B cell (primary cell): ENCODE data around the gene TMCO6. TPM values are rescaled to one million over a fixed set of nuclear protein-coding genes. Genes with fewer than 3 reads are reported as not detected.
A peak's percentile ranks its signal among the peaks of the same experiment; 100 is the strongest.
"Not testable (repeated sequence)": the region's sequence is repeated elsewhere in the genome, so short reads cannot be mapped to it uniquely, and the experiment has no call there.

Experiments
- ATAC-seq: fragments of 200-7000 bp; cut with Tn5 transposase; one replicate; pipeline ENCODE4 v1.10.0; 2021; ENCODE audit warnings: low read depth, mild to moderate bottlenecking, moderate number of reproducible peaks, moderate library complexity
- CTCF ChIA-PET: fragments of 350-600 bp; sonication (Branson Sonifier 250); formaldehyde crosslinking; loops from one replicate; lab custom pipeline; 2021; ENCODE audit warnings: antibody characterized with exemption, inconsistent platforms; lab: Charles Lee
- POLR2A ChIA-PET: fragments of 350-600 bp; sonication (Branson Sonifier 250); formaldehyde crosslinking; loops from one replicate; lab custom pipeline; 2021; ENCODE audit warnings: antibody characterized with exemption; lab: Charles Lee
- DNase-seq: peaks from one replicate; pipeline ENCODE4 v3.0.0; 2013
- H2AFZ ChIP-seq: 2 replicates; pipeline ENCODE4 v1.6.1; 2012; ENCODE audit warnings: mild to moderate bottlenecking, low read depth, low read length; ENCODE audit not compliant: insufficient read depth, poor library complexity, severe bottlenecking
- H3K27ac ChIP-seq, 2 donors: 1 replicate in 1 of 2; 2 replicates in 1 of 2; pipeline ENCODE4 v1.5.1; 2012 to 2013; ENCODE audit warnings: low read length in 2 of 2, mild to moderate bottlenecking in 2 of 2, moderate library complexity in 1 of 2
- H3K27me3 ChIP-seq, 4 experiments: fragments of 200-600 bp in 1 of 4; sonication (generic) in 1 of 4; replicated peaks in 1 of 4; 1 replicate in 2 of 4; 2 replicates in 2 of 4; pipeline versions ENCODE4 v1.6.1 to v1.7.0; 2013 to 2016; ENCODE audit warnings: low read length in 3 of 4, mild to moderate bottlenecking in 2 of 4, mixed read lengths in 1 of 4, moderate library complexity in 1 of 4; ENCODE audit not compliant: insufficient read depth in 4 of 4, control insufficient read depth in 3 of 4; ENCODE audit errors: control extremely low read depth in 1 of 4
- H3K36me3 ChIP-seq, 2 experiments: replicated peaks in 1 of 2; 1 replicate in 1 of 2; 2 replicates in 1 of 2; pipeline versions ENCODE4 v1.6.1 to v1.7.1; 2013; ENCODE audit warnings: low read length in 1 of 2; ENCODE audit not compliant: insufficient read depth in 2 of 2, control insufficient read depth in 1 of 2; ENCODE audit errors: control extremely low read depth in 1 of 2, extremely low read depth in 1 of 2
- H3K4me1 ChIP-seq, 2 donors: fragments of 200-600 bp in 1 of 2; sonication (generic) in 1 of 2; 1 replicate in 1 of 2; 2 replicates in 1 of 2; pipeline versions ENCODE4 v1.5.1 to v1.6.1; 2013 to 2017; ENCODE audit warnings: low read length in 2 of 2; ENCODE audit not compliant: control insufficient read depth in 2 of 2, insufficient read depth in 2 of 2
- H3K4me2 ChIP-seq: replicated peaks from 2 replicates; pipeline ENCODE3; 2012; ENCODE audit warnings: mild to moderate bottlenecking, low read depth, low read length; ENCODE audit not compliant: poor library complexity, severe bottlenecking
- H3K4me3 ChIP-seq, 5 experiments: fragments of 200-600 bp in 1 of 5; sonication (generic) in 1 of 5; 1 replicate in 3 of 5; 2 replicates in 2 of 5; pipeline versions ENCODE4 v1.5.1 to v1.7.0; 2011 to 2016; ENCODE audit warnings: low read length in 4 of 5, mild to moderate bottlenecking in 4 of 5, low read depth in 2 of 5, control low read depth in 1 of 5, moderate library complexity in 1 of 5; ENCODE audit not compliant: insufficient read depth in 1 of 5; ENCODE audit errors: control extremely low read depth in 1 of 5, extremely low read depth in 1 of 5
- H3K79me2 ChIP-seq: fragments of 200-600 bp; sonication (generic); one replicate; pipeline ENCODE4 v1.6.0; 2016; ENCODE audit warnings: low read length; ENCODE audit not compliant: control insufficient read depth, insufficient read depth
- H3K9ac ChIP-seq: fragments of 200-600 bp; sonication (generic); 2 replicates; pipeline ENCODE4 v1.6.1; 2017; ENCODE audit warnings: mild to moderate bottlenecking, low read length, moderate library complexity
- H3K9me3 ChIP-seq, 3 donors: one replicate each; pipeline versions ENCODE4 v1.6.1 to v1.7.1; 2013; ENCODE audit warnings: low read length in 2 of 3; ENCODE audit not compliant: control insufficient read depth in 2 of 3, insufficient read depth in 1 of 3; ENCODE audit errors: control extremely low read depth in 1 of 3
- H4K20me1 ChIP-seq: 2 replicates; pipeline ENCODE4 v1.6.0; 2012; ENCODE audit warnings: mild to moderate bottlenecking, low read length; ENCODE audit not compliant: insufficient read depth, control insufficient read depth, poor library complexity, severe bottlenecking
- H3K27ac Mint-ChIP-seq: one replicate; pipeline ENCODE4 v1.8.0; 2021; ENCODE audit warnings: mixed read lengths
- H3K27me3 Mint-ChIP-seq: one replicate; pipeline ENCODE4 v1.8.0; 2021; ENCODE audit warnings: mixed read lengths
- H3K4me1 Mint-ChIP-seq: one replicate; pipeline ENCODE4 v1.8.0; 2021; ENCODE audit warnings: mixed read lengths
- H3K4me3 Mint-ChIP-seq: one replicate; pipeline ENCODE4 v1.8.0; 2021; ENCODE audit warnings: mixed read lengths
- H3K9me3 Mint-ChIP-seq: one replicate; pipeline ENCODE4 v1.8.0; 2022; ENCODE audit warnings: mixed read lengths; ENCODE audit not compliant: insufficient read depth
- CTCF ChIP-seq: fragments of 200-600 bp; IDR thresholded peaks from one replicate; pipeline ENCODE4 v1.8.0; 2022; ENCODE audit warnings: antibody characterized with exemption, mild to moderate bottlenecking
- EZH2 ChIP-seq: IDR thresholded peaks from 2 replicates; pipeline ENCODE4 v1.6.1; 2012; ENCODE audit warnings: borderline replicate concordance, low read depth, mild to moderate bottlenecking, moderate library complexity, low read length; ENCODE audit not compliant: insufficient read depth, poor library complexity, severe bottlenecking
- WGBS: methylation state at CpG from one replicate; pipeline ENCODE4 v1.1.5; 2013; ENCODE audit warnings: missing lambda C conversion rate; ENCODE audit not compliant: insufficient coverage; 5-methylcytosine and 5-hydroxymethylcytosine counted together
- intact Hi-C: fragments of 100-400 bp; cut with micrococcal nuclease; formaldehyde crosslinking; loops from one replicate; pipeline ENCODE4 v1.10.0; 2022
- polyA plus RNA-seq: library from polyadenylated mRNA; depleted of rRNA; stranded (reverse); fragments of >200 nt; gene quantifications from 2 replicates; pipeline ENCODE4 v1.2.3, GENCODE V29; 2012
- total RNA-seq, 2 donors: library from RNA; stranded (reverse); fragments of 120-200 nt in 1 of 2; gene quantifications; 1 replicate in 1 of 2; 2 replicates in 1 of 2; pipeline versions ENCODE4 v1.2.3 to v1.2.4, GENCODE V29; 2013 to 2022

The TMCO6 gene
- total and polyA plus RNA-seq, 2 donors (not counting 1 experiment from before 2014, with no cell fraction given), result 33.3 to 70.4 TPM

GRCh38 chr5:140637371-140638100 is 1.7 kb upstream of the TMCO6 start:
- peaks cover 0 to 3% of the 10 kb centered on the region in 2 experiments for H3K36me3 ChIP-seq
- Mint-ChIP-seq H3K9me3 (no peaks in the 10 kb centered on the region), H3K4me1 (peaks cover 32% of the 10 kb centered on the region), H3K4me3 (no peak overlapping the region), H3K27ac (no peak overlapping the region), H3K27me3 (peaks cover 5% of the 10 kb centered on the region)
- ATAC-seq (no peak), DNase-seq (no peak)
- H3K27ac ChIP-seq, result no peak overlapping the region
- intact Hi-C loops, result loop anchor here (2.0 kb wide), 3 partner anchors 53 to 81 kb away; partner anchors contain the start of genes HARS1, HARS2 and SRA1
- no peak overlapping the region for H2AFZ ChIP-seq
- no peak for TF ChIP-seq EZH2
- no peak for TF ChIP-seq CTCF
- no peaks in the 10 kb centered on the region for H4K20me1 ChIP-seq
- H3K79me2 ChIP-seq, result peaks cover 8% of the 10 kb centered on the region
- WGBS, result 97% methylated on average over 4 of the region's 10 CpGs
- POLR2A ChIA-PET, result no interaction called here
- no peak overlapping the region for H3K4me2 ChIP-seq
- H3K9me3 ChIP-seq, result no peaks in the 10 kb centered on the region
- no peak overlapping the region for H3K4me3 ChIP-seq
- CTCF ChIA-PET, result interaction anchor here (0.7 to 2.2 kb wide), 4 partner anchors 10 to 848 kb away, joined by 3 to 13 read pairs (median 6); partner anchors contain the start of genes EIF4EBP3, IK, NDUFA2 and PCDHGC4
- H3K9ac ChIP-seq, result no peak overlapping the region
- H3K27me3 ChIP-seq, result peaks cover 0 to 11% (median 4%) of the 10 kb centered on the region in 4 experiments
- H3K4me1 ChIP-seq, result peaks cover 13 to 24% of the 10 kb centered on the region in 2 donors

- H3K9me3 Mint-ChIP-seq, H3K27me3 Mint-ChIP-seq, H3K9me3 ChIP-seq, DNase-seq, H3K27me3 ChIP-seq, H4K20me1 ChIP-seq, ATAC-seq: not testable (repeated sequence)
- Histone ChIP-seq H3K36me3 (peaks cover 0 to 11% of the 10 kb centered on the region in 2 experiments), H3K79me2 (peaks cover 18% of the 10 kb centered on the region), H3K4me3 (peak overlapping the region; percentile 65 to 92 (median 89)), H3K9ac (peak overlapping the region; percentile 88), H2AFZ (peak overlapping the region; percentile 97), H3K27ac (peak overlapping the region; percentile 66 to 89), H3K4me1 (peaks cover 5 to 14% of the 10 kb centered on the region in 2 donors), H3K4me2 (peak overlapping the region; percentile 93)
- 21% methylated on average over 9 of the region's 9 CpGs for WGBS
- Mint-ChIP-seq H3K4me1 (peaks cover 24% of the 10 kb centered on the region), H3K4me3 (peak overlapping the region; percentile 91), H3K27ac (peak overlapping the region; percentile 92)
- ChIA-PET POLR2A (interaction anchor here (0.6 to 1.7 kb wide), 4 partner anchors 9 to 91 kb away, joined by 3 to 13 read pairs (median 4); partner anchors contain the start of genes EIF4EBP3, IK and NDUFA2), CTCF (interaction anchor here (0.6 to 2.2 kb wide), 4 partner anchors 9 to 701 kb away, joined by 3 to 13 read pairs (median 4); partner anchors contain the start of genes EIF4EBP3, IK and NDUFA2)
- intact Hi-C loops, result loop anchor here (1.0 to 2.0 kb wide), 10 partner anchors 8 to 532 kb away; partner anchors contain the start of genes ANKHD1, APBB3, EIF4EBP3 and HARS1
Observed at GRCh38 chr5:140638898-140639147, 428 bp upstream of the TMCO6 start.
